Activated T-helper 1 cell treated with anti-CD3 and anti-CD28 coated beads, Interleukin-2, amount 50 U/mL, for 16 hours (primary cell): ENCODE measurements around the gene TMOD1.

Experiments used
- DNase-seq, 2 donors: peaks; one replicate each; pipeline ENCODE4 v3.0.0-alpha.2; 2020; ENCODE audit warnings: low read depth in 1 of 2, low spot score in 1 of 2

Gene TMOD1

GRCh38 chr9:97516111-97516510 lies 14.6 kb downstream of the TMOD1 start:
- DNase-seq: no peak

GRCh38 chr9:97517331-97518089 lies 16.0 kb downstream of the TMOD1 start:
- DNase-seq: no peak

GRCh38 chr9:97518166-97518908 lies 16.9 kb downstream of the TMOD1 start:
- DNase-seq: no peak

GRCh38 chr9:97518909-97519307 lies 17.4 kb downstream of the TMOD1 start:
- no peak for DNase-seq

GRCh38 chr9:97519441-97519970 lies 18.0 kb downstream of the TMOD1 start:
- no peak for DNase-seq

GRCh38 chr9:97521576-97522333 lies 20.3 kb downstream of the TMOD1 start:
- DNase-seq: no peak

DNA sequence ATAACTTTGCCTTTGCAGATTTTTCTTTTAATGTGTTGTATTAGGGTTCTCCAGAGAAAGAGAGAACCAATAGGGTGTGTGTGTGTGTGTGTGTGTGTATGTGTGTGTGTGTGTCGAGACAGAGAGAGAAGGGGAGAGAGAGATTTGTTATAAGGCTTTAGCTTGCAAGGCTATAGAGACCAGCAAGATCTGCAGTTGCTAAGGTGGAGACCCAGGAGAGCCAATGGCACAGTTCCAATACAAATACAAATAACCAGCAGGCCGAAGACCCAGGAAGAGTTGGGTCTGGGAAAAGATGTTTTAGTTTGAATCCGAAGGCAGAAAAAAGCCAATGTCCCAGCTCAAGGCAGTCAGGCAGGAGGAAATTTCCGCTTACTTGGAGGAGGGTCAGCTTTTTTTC lies 23.0 kb downstream of the TMOD1 start:
- DNase-seq: no peak

DNA sequence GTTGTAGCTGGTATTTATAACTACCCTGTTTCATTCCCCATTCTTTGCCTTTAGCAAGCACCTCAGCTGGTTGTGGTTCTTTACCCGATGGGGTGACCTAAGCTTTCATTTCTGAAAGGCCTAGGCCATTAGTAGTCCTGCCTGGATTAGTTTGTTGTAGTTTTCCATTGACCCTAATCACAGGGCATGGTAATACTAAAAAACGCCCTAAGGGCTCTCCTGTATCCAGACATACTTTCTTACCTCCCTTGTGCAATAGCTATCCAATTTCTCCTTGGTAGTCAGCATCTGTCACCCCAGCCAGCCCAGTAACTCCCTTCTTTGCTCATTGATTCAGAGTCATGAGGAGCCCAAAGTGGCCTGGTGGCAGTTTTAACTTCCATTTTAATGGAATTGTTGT lies 24.0 kb downstream of the TMOD1 start:
- no peak for DNase-seq

DNA sequence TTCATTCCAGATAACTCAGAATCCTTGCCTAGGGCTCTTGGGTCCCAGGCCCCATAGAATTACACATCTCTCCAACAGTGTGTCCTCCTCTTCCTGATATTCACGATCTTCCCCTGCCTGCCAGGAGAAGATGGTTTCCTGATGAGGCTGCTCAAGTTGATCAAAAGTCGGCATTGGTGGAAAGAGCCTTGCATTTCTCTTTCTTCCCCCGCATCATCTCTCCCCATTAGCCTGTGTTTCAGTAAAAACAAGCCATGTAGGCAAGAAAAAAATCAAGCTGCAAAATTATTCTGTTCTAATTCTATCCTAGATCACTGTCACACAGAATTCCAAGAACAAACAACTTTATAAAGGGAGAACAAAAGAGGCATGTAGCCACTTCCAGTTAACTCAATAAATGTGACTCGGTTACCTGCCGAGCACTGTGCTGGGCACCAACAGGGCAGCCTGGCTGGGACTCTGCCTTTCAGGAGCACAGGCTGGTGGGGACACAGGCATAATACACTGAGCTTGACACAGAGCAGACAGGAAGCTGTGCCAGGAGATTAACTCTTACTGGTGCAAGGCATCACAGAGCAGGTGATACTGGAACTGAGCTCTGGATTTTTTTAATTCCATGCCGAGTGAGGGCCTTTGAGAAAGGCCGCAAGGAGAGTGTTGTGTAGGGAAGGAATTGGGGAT lies 25.6 kb downstream of the TMOD1 start:
- DNase-seq: no peak

- no peak for DNase-seq
Observed at GRCh38 chr9:97527626-97528528, 26.4 kb downstream of the TMOD1 start.

- no peak for DNase-seq
Observed at GRCh38 chr9:97528529-97529230, 27.2 kb downstream of the TMOD1 start.

GRCh38 chr9:97529363-97530076 lies 28.1 kb downstream of the TMOD1 start:
- DNase-seq: no peak

DNA sequence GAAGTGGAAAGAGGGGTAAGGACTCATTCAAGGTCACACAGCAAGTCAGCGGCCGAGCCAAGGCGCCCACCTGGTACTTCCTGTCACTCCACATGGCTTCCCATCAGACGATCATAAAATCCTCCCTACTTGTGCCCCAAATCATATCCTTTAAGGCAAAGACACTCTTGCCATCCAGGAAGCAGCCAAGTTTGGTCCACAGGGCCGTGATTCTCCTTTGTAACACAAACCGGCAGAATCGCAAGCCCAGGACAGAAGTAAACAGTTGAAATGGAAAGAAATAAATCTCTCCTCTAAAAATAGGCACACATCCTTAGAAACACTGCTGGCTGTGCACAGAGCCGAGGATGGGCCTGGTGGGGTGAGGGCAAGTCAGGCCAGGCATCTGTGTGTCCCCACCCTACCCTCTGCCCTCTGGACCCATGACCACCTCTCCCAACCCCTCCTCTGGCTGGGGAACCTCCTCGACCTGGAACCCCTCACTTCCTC lies 30.5 kb downstream of the TMOD1 start:
- no peak for DNase-seq

DNA sequence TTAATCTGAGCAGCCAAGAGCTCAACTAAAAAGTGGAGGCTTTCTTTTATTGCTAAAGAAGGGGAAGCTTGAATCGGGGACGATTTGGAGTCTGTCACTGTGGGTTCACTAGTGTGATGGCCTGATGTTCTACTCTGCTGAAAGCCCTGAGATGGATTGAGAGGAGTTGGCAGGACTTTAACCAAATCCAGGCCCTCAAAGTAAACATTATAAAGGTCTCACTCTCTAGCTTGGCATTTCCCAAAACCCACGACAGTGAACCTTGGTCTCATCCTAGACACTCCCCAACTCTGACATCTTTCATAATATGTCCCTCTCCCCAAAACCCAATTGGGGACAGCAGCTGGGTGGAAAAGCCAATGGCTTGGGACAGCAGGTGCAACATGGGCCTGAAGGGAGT lies 32.7 kb downstream of the TMOD1 start:
- DNase-seq: no peak

GRCh38 chr9:97534961-97535594 lies 33.6 kb downstream of the TMOD1 start:
- DNase-seq: no peak

DNA sequence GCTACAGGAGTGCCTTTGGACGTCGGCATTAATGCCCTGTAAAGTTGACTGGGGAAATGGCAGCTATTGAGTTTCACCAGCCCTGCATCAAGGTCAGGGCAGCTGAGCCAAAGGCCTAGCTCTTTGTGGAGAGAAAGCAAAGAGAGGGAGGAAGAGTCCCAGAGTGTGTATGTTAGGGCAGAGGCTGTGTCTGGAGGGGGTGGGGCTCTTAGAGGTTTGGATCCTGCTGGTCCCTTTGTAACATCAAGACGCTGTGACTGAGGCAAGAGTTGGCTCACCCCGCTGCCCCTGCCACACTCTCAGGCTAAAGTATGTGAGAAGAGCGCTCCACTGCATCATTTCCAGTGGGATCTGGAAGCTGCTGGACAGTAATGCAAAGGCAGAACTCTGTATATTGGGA lies 34.3 kb downstream of the TMOD1 start:
- DNase-seq: no peak

DNA sequence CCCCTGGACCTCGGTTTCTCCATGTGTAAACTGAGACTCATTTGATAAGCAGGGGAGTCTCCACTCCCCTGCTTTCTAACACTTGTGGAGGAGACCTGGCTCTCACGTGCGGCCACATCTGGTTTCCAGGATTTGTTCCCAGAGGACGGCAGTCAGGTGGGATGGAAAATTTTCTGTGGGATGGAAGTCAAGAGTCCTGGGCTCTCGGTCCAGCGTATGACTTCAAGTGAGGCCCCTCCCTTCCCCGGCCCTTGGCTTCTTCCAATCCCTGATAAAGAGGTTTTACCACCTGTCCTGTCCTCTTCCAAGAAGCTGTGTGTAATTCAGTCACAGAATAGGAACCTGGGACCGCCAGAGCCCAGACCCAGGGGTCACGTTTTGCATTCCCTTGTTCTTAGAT lies 35.0 kb downstream of the TMOD1 start:
- DNase-seq: no peak

DNA sequence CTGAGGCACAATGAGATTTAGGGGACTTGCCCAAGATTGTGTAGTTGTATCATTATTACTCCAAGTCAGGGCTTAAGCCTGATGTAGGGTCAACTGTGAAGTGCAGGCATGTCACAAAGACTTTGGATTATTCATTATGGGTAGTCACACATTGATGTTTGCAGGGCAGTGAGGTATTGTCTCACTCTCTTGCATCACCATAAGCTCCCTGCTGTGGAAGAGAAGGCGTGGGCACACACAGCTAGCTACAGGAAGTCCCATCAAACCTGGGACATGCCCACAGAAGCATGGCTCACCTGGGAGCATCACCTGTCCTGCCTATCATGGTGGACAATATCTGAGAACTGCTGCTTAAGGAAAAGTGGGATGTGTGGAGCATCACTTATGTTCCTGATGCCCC lies 42.1 kb downstream of the TMOD1 start:
- DNase-seq: no peak
